ENCODE results near the gene ARHGAP24.

Gene ARHGAP24

DNA sequence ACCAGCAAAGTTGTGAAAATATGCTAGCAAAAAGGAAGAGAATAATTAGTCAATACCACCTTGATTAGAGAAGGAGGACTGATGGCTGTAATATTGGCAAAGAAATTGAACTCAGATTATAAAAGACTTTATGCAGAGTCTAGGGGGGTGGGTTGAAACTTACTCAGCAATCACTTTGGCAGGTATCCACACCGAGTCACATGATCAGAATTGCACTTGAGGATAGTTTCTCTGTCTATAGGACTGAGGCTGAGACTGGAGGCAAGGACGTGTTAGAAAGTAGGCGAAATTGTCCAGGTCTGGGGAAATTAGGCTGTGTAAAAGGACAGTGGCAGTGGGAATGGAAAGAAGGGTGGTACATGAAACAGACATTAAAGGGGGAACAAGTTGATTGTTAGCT is 284.4 kb downstream of the ARHGAP24 start:
- H3K27ac ChIP-seq (ENCODE audit: low read depth, low read length), result no peak overlapping the region
- H3K79me2 ChIP-seq (ENCODE audit: control insufficient read depth, insufficient read depth, low read length, unreplicated experiment), result no peaks in the 10 kb centered on the region
- H3K36me3 ChIP-seq (ENCODE audit: insufficient read depth, low read length), result no peaks in the 10 kb centered on the region
- H3K4me1 ChIP-seq (ENCODE audit: control insufficient read depth, insufficient read depth, low read length, unreplicated experiment), result peaks cover 56% of the 10 kb centered on the region
- H2AFZ ChIP-seq (ENCODE audit: low read length, unreplicated experiment), result no peak overlapping the region
- H3K27me3 ChIP-seq (ENCODE audit: insufficient read depth, low read length), result no peaks in the 10 kb centered on the region
- H3K4me3 ChIP-seq (ENCODE audit: low read depth, low read length), result no peak overlapping the region

DNA sequence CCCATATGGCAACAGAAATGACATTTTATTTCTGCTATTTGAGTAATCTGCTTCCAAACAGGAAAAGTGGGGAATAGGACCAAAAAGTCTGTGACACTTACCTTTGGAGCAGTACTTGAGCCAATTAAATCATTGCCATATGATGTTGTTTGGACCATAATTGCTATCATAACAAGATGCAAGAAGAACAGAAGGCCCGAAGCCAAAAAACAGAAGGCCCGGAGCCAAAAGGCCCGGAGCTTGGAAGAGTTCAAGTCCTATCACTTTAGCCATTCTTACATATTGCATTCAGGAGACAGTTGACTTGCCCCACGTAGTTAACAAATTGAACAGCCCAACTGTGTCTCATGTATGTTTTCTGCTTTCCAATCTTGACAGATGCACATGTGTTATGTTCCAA is 285.6 kb downstream of the ARHGAP24 start:
- Histone ChIP-seq H2AFZ (ENCODE audit: low read length, unreplicated experiment) (no peak overlapping the region), H3K79me2 (ENCODE audit: control insufficient read depth, insufficient read depth, low read length, unreplicated experiment) (no peaks in the 10 kb centered on the region), H3K27me3 (ENCODE audit: insufficient read depth, low read length) (no peaks in the 10 kb centered on the region), H3K36me3 (ENCODE audit: insufficient read depth, low read length) (no peaks in the 10 kb centered on the region), H3K27ac (ENCODE audit: low read depth, low read length) (peak overlapping the region; percentile 93; the same call in 1 of the 2 replicates), H3K4me3 (ENCODE audit: low read depth, low read length) (no peak overlapping the region), H3K4me1 (ENCODE audit: control insufficient read depth, insufficient read depth, low read length, unreplicated experiment) (peaks cover 59% of the 10 kb centered on the region)

DNA sequence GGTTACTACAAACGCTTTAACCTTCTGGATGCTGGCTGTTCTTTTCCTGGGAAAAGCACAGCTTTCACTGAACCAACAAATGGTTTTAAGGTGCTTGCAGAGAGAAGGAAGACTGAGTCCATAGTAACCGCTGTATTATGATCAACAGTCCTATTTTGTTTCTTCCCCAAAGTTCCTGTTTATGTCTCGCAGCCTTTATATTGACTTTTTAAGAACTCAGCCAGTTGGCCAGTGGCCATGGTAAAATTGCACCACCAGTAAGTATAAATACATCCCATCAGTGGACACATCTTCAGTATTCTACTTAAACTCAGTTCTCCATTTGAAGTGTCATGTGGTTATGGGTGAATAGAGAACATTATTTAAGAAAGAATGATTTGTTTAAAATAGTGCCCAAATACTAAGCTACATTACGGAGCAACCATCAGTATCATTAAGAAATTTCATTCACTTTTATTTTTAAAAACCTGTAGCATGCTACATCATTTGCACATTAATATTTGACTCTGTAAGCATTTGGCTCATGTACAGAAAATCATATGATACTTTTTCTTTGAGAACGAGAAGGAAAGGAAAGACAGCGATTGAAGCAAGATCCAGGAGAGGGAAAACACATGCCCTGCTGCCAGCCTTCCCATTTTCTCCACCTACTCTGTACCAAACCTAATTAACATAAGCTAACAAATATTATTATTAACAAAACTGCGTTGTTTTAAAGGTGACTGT is 287.0 kb downstream of the ARHGAP24 start:
- Histone ChIP-seq H3K4me3 (ENCODE audit: low read depth, low read length) (peak overlapping the region; percentile 38), H3K79me2 (ENCODE audit: control insufficient read depth, insufficient read depth, low read length, unreplicated experiment) (no peaks in the 10 kb centered on the region), H3K36me3 (ENCODE audit: insufficient read depth, low read length) (no peaks in the 10 kb centered on the region), H3K4me1 (ENCODE audit: control insufficient read depth, insufficient read depth, low read length, unreplicated experiment) (peaks cover 55% of the 10 kb centered on the region), H3K27me3 (ENCODE audit: insufficient read depth, low read length) (no peaks in the 10 kb centered on the region), H3K27ac (ENCODE audit: low read depth, low read length) (peak overlapping the region; percentile 93), H2AFZ (ENCODE audit: low read length, unreplicated experiment) (peak overlapping the region; percentile 12)

DNA sequence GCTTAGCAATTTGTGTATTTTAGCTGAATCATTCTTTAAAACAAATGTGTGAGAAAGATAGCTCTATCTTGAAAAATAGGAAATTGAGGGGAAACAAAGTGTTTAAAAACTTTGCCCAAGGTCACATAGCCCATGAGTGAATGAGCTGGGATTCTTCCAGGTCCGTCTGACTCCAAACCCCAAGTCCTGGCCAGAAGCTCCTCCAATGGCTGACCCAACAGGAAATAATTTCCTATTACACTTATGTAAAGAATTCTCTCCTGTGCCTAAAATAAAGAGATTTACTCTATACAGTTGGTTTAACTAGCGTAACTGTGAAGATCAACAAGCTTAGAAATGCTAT is 287.6 kb downstream of the ARHGAP24 start:
- peak overlapping the region; percentile 38 for H3K4me3 ChIP-seq (ENCODE audit: low read depth, low read length)

DNA sequence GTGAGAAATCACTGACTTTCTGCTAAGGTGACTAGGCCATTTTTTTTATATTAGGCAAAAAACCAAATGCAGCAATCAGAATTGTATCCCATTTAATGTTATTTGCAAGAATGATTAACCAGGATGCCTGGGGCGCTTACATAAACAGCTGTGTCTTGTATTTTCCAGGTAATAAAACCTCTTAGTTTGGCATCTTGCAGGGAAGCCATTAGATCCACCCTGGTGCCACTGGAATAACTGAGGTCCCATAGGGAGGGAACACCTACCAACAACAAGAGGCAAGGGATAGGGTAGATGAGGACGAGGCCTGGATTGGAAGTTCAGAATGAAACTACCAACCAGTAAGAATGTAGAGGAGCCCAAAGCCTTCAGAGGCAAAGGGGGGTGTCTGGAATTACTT is 288.3 kb downstream of the ARHGAP24 start:
- Histone ChIP-seq H3K4me3 (ENCODE audit: low read depth, low read length) (peak overlapping the region; percentile 38; the same call in 1 of the 2 replicates), H3K27ac (ENCODE audit: low read depth, low read length) (peak overlapping the region; percentile 93), H3K79me2 (ENCODE audit: control insufficient read depth, insufficient read depth, low read length, unreplicated experiment) (no peaks in the 10 kb centered on the region), H3K36me3 (ENCODE audit: insufficient read depth, low read length) (no peaks in the 10 kb centered on the region), H3K4me1 (ENCODE audit: control insufficient read depth, insufficient read depth, low read length, unreplicated experiment) (peaks cover 55% of the 10 kb centered on the region), H2AFZ (ENCODE audit: low read length, unreplicated experiment) (no peak overlapping the region), H3K27me3 (ENCODE audit: insufficient read depth, low read length) (no peaks in the 10 kb centered on the region)

More for the DNA sequence above, 287.6 kb downstream of the ARHGAP24 start:
- H3K4me1 ChIP-seq (ENCODE audit: control insufficient read depth, insufficient read depth, low read length, unreplicated experiment), result peaks cover 55% of the 10 kb centered on the region
- H2AFZ ChIP-seq (ENCODE audit: low read length, unreplicated experiment), result peak overlapping the region; percentile 12
- H3K79me2 ChIP-seq (ENCODE audit: control insufficient read depth, insufficient read depth, low read length, unreplicated experiment), result no peaks in the 10 kb centered on the region
- no peaks in the 10 kb centered on the region for H3K27me3 ChIP-seq (ENCODE audit: insufficient read depth, low read length)
- peak overlapping the region; percentile 93 for H3K27ac ChIP-seq (ENCODE audit: low read depth, low read length)
- H3K36me3 ChIP-seq (ENCODE audit: insufficient read depth, low read length), result no peaks in the 10 kb centered on the region

DNA sequence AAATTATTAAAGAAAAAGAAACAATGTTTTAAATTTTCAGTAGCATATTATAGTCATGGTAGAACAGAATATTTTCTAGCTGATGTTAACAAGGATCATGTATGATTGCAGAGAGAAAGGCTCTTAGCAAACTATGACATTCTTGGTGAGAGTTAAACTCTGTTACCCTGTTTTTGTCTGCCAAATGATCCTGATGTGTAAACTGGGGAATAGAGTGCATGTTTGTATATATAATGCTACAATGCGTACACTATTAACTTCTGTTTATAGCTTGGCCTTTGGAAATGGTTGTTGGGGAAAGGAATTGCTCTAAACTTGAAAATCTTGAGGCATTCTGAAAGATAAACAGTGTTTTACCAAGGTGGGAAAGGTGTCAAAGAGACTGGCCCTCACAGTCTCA is 292.7 kb downstream of the ARHGAP24 start:
- H3K79me2 ChIP-seq (ENCODE audit: control insufficient read depth, insufficient read depth, low read length, unreplicated experiment), result no peaks in the 10 kb centered on the region
- no peaks in the 10 kb centered on the region for H3K36me3 ChIP-seq (ENCODE audit: insufficient read depth, low read length)
- H3K4me1 ChIP-seq (ENCODE audit: control insufficient read depth, insufficient read depth, low read length, unreplicated experiment), result peaks cover 19% of the 10 kb centered on the region
- H3K27ac ChIP-seq (ENCODE audit: low read depth, low read length), result no peak overlapping the region
- no peaks in the 10 kb centered on the region for H3K27me3 ChIP-seq (ENCODE audit: insufficient read depth, low read length)
- no peak overlapping the region for H2AFZ ChIP-seq (ENCODE audit: low read length, unreplicated experiment)
- no peak overlapping the region for H3K4me3 ChIP-seq (ENCODE audit: low read depth, low read length)

DNA sequence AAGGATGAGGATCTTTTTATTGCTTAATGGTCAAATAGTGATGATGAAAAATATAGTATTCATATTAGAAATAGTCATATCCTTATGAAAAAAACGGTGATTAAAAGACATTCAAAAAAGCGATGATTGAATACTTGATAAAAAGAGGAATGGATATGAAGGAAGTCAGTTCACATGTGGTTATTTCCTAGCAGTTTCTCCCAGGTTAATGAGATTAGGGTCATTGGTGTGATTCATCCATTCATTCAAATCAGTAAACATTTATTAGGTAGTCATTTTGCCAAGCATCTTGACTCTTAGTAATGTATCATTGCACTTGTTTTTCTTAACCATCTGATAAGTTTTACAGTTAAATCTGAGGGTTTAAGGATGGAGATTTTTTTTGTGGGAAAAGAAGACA is 294.1 kb downstream of the ARHGAP24 start:
- H3K4me3 ChIP-seq (ENCODE audit: low read depth, low read length), result no peak overlapping the region
- H3K4me1 ChIP-seq (ENCODE audit: control insufficient read depth, insufficient read depth, low read length, unreplicated experiment), result peaks cover 7% of the 10 kb centered on the region
- no peaks in the 10 kb centered on the region for H3K36me3 ChIP-seq (ENCODE audit: insufficient read depth, low read length)
- no peak overlapping the region for H2AFZ ChIP-seq (ENCODE audit: low read length, unreplicated experiment)
- H3K27me3 ChIP-seq (ENCODE audit: insufficient read depth, low read length), result no peaks in the 10 kb centered on the region
- H3K27ac ChIP-seq (ENCODE audit: low read depth, low read length), result no peak overlapping the region
- no peaks in the 10 kb centered on the region for H3K79me2 ChIP-seq (ENCODE audit: control insufficient read depth, insufficient read depth, low read length, unreplicated experiment)

DNA sequence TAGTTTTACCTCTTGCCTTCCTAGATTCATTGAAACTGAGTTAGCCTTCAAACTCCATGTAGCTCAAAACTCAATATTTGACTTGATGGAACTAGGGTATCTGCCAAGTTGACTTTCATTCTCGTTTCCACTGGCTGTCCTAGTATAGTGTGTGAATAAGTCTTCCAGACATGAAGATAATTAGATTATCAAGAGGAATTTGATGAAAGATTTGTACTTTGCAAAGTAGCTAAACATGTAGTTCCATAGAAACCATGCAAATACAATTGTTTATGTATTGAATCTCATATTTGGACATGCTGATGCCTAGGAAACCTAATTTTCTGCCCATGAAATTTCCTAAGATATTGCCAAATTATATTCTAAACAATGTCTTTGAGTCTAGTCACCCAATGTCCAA is 297.5 kb downstream of the ARHGAP24 start:
- H3K79me2 ChIP-seq (ENCODE audit: control insufficient read depth, insufficient read depth, low read length, unreplicated experiment), result no peaks in the 10 kb centered on the region
- H2AFZ ChIP-seq (ENCODE audit: low read length, unreplicated experiment), result no peak overlapping the region
- no peak overlapping the region for H3K4me3 ChIP-seq (ENCODE audit: low read depth, low read length)
- H3K36me3 ChIP-seq (ENCODE audit: insufficient read depth, low read length), result no peaks in the 10 kb centered on the region
- no peaks in the 10 kb centered on the region for H3K27me3 ChIP-seq (ENCODE audit: insufficient read depth, low read length)
- H3K27ac ChIP-seq (ENCODE audit: low read depth, low read length), result 0 out of 2 replicates have a peak overlapping the region, but pooled peaks have one; percentile 7
- H3K4me1 ChIP-seq (ENCODE audit: control insufficient read depth, insufficient read depth, low read length, unreplicated experiment), result peaks cover 17% of the 10 kb centered on the region

DNA sequence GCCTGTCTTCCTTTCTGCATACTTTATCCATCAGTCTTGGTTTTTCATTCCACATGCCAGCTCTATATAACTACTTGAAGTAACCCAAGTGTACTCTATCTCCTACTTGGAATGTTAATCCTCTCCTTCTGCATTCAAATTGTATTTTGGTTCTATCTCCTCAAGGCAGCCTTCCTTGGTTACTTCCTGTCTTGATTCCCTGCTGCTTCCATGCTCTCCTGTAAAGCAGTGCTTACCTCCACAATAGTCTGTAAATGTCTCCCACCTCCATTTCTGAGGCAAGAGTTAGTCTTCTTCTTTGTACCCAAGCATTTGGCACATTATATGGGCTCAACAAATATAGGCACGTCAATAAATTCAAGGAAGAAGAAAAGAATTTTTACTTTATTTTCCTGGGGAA is 298.4 kb downstream of the ARHGAP24 start:
- Histone ChIP-seq H3K27me3 (ENCODE audit: insufficient read depth, low read length) (no peaks in the 10 kb centered on the region), H3K79me2 (ENCODE audit: control insufficient read depth, insufficient read depth, low read length, unreplicated experiment) (no peaks in the 10 kb centered on the region), H3K4me1 (ENCODE audit: control insufficient read depth, insufficient read depth, low read length, unreplicated experiment) (peaks cover 24% of the 10 kb centered on the region), H2AFZ (ENCODE audit: low read length, unreplicated experiment) (no peak overlapping the region), H3K36me3 (ENCODE audit: insufficient read depth, low read length) (no peaks in the 10 kb centered on the region), H3K4me3 (ENCODE audit: low read depth, low read length) (no peak overlapping the region), H3K27ac (ENCODE audit: low read depth, low read length) (no peak overlapping the region)

DNA sequence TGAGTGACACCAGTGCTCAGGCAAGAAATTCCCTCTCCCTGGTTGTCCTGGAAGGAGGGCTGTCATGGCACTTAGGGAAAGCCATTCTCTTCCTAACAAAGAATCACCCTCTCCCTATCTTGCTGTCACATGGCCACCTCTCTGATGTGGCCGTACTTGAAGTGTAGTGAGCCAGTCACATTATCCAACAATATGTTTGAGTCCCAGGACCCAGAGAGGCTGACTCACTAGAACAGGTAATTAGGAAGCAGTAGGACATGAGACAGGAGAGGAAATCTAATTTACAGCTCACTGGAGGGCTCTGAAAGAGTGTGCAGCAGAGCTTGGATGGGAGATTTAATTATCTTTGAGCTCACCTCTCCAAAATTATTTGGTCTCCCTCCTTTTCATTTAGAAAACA is 299.1 kb downstream of the ARHGAP24 start:
- H3K27ac ChIP-seq (ENCODE audit: low read depth, low read length), result no peak overlapping the region
- no peak overlapping the region for H3K4me3 ChIP-seq (ENCODE audit: low read depth, low read length)

DNA sequence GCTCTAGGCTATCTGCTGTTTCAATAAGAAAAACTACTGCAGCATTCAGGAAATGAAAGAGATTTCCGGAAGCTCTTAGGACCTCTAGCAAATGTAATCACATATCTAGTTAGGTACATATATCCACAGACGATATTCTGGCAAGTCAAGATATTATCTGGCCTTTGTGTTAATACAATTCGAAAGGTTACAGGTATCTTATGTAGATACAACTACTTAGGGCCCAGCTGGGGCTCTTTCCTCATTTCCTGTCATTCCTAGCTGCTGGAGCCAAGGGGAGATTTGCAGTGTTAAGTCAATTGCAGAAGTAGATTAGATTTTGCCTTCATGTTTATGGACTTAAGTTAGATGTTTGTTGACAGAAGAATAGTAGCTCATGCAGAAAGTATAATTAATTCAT is 299.5 kb downstream of the ARHGAP24 start:
- no peak overlapping the region for H2AFZ ChIP-seq (ENCODE audit: low read length, unreplicated experiment)
- H3K4me1 ChIP-seq (ENCODE audit: control insufficient read depth, insufficient read depth, low read length, unreplicated experiment), result peaks cover 24% of the 10 kb centered on the region
- H3K79me2 ChIP-seq (ENCODE audit: control insufficient read depth, insufficient read depth, low read length, unreplicated experiment), result peaks cover 9% of the 10 kb centered on the region
- H3K27ac ChIP-seq (ENCODE audit: low read depth, low read length), result no peak overlapping the region
- H3K27me3 ChIP-seq (ENCODE audit: insufficient read depth, low read length), result no peaks in the 10 kb centered on the region
- no peaks in the 10 kb centered on the region for H3K36me3 ChIP-seq (ENCODE audit: insufficient read depth, low read length)
- H3K4me3 ChIP-seq (ENCODE audit: low read depth, low read length), result no peak overlapping the region

More for the DNA sequence above, 299.1 kb downstream of the ARHGAP24 start:
- H3K79me2 ChIP-seq (ENCODE audit: control insufficient read depth, insufficient read depth, low read length, unreplicated experiment), result peaks cover 4% of the 10 kb centered on the region
- peaks cover 24% of the 10 kb centered on the region for H3K4me1 ChIP-seq (ENCODE audit: control insufficient read depth, insufficient read depth, low read length, unreplicated experiment)
- no peak overlapping the region for H2AFZ ChIP-seq (ENCODE audit: low read length, unreplicated experiment)
- no peaks in the 10 kb centered on the region for H3K36me3 ChIP-seq (ENCODE audit: insufficient read depth, low read length)
- H3K27me3 ChIP-seq (ENCODE audit: insufficient read depth, low read length), result no peaks in the 10 kb centered on the region

Data from ACC112 (cell line).